ENCODE data around the gene MAP3K7CL.

- no peak for TF ChIP-seq MAX (IDR thresholded peaks at IDR 0.05)
- no peak for TF ChIP-seq CEBPB (IDR thresholded peaks at IDR 0.05)
- no peak for TF ChIP-seq ZBTB7A (IDR thresholded peaks at IDR 0.05; ENCODE audit: low read depth)
- TF ChIP-seq TEAD4 (IDR thresholded peaks at IDR 0.05), result no peak
- no peak for TF ChIP-seq NFIC (IDR thresholded peaks at IDR 0.05)
- no peak for TF ChIP-seq REST (IDR thresholded peaks at IDR 0.05; ENCODE audit: low read depth)
- TF ChIP-seq TAF1 (IDR thresholded peaks at IDR 0.05; ENCODE audit: low read depth), result no peak
- TF ChIP-seq YY1 (IDR thresholded peaks at IDR 0.05; ENCODE audit: low read depth), result no peak
- TF ChIP-seq USF1 (IDR thresholded peaks at IDR 0.05), result no peak
- TF ChIP-seq EP300 (IDR thresholded peaks at IDR 0.05; ENCODE audit: borderline replicate concordance), result no peak
- no peak for TF ChIP-seq CREB1 (IDR thresholded peaks at IDR 0.05; ENCODE audit: low read depth)
- TF ChIP-seq RAD21 (IDR thresholded peaks at IDR 0.05; ENCODE audit: low read depth), result no peak
Measured at GRCh38 chr21:29136033-29136432, 5.6 kb downstream of the MAP3K7CL start.

Data from Ishikawa (cell line).